Smooth muscle cell of the brain vasculature (primary cell): ENCODE results near the gene ZFYVE9.
"Not testable (repeated sequence)": the region's sequence is repeated elsewhere in the genome, so short reads cannot be mapped to it uniquely, and the experiment has no call there.

ENCODE experiments used
- DNase-seq: peaks from one replicate; pipeline ENCODE4 v3.0.0-alpha.2; 2012; ENCODE audit warnings: low read depth, low spot score

ZFYVE9 gene

GRCh38 chr1:52367272-52367671, 225.4 kb downstream of the ZFYVE9 start:
- DNase-seq = no peak

GRCh38 chr1:52368383-52369172, 226.7 kb downstream of the ZFYVE9 start:
- DNase-seq = no peak

GRCh38 chr1:52369851-52370250, 228.0 kb downstream of the ZFYVE9 start:
- DNase-seq = not testable (repeated sequence)

GRCh38 chr1:52385376-52385775, 243.5 kb downstream of the ZFYVE9 start:
- DNase-seq = no peak

- no peak for DNase-seq
Observed at GRCh38 chr1:52386458-52386857, 244.6 kb downstream of the ZFYVE9 start.

GRCh38 chr1:52393174-52393573, 251.3 kb downstream of the ZFYVE9 start:
- no peak for DNase-seq
